HG02763 (cell line): ENCODE results near the gene TCERG1L.

ENCODE experiments used
- ATAC-seq: cut with Tn5 transposase; IDR thresholded peaks from one replicate; pipeline ENCODE4 v1.9.1; 2021; ENCODE audit warnings: mild to moderate bottlenecking, moderate library complexity; ENCODE audit not compliant: unreplicated experiment

The TCERG1L gene

DNA sequence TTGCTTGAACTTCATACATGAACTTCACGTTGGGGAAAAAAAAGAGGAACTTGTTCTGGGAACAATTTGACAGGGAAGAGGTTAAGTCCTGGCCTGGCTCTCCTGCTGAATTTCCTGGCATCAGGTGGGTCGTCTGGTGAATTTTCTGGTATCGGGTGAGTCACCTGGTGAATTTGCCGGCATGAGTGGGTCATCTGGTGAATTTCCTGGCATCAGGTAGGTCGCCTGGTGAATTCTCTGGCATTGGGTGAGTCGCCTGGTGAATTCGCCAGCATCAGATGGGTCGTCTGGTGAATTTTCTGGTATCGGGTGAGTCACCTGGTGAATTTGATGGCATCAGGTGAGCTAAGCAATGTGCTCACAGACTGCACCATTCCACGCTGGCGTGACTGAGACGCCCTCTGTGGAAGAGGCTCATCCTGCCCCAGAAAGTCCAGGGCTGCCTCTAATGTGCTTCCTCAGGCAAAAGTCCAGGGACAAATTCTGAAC is 255.4 kb downstream of the TCERG1L start:
- no peak for ATAC-seq

DNA sequence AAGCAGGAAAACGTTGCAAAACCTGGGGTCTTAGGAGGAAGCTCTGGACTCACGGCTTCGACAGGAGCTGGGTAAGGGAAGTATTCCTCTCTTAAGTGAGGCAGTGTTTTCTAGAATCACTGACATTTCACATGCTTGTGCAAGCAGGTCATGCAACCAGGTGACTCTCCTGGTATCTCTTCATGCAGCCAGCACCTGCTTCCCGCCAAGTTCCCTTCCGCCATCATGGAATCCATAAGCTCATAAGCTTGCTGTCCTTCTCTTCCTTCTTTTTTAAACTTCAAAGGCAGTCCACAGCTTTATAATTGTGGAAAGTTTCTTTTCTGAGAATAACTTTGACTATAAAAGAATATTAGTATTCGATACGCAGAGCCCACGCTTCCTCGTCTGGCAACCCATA is 256.1 kb downstream of the TCERG1L start:
- ATAC-seq, result no peak

DNA sequence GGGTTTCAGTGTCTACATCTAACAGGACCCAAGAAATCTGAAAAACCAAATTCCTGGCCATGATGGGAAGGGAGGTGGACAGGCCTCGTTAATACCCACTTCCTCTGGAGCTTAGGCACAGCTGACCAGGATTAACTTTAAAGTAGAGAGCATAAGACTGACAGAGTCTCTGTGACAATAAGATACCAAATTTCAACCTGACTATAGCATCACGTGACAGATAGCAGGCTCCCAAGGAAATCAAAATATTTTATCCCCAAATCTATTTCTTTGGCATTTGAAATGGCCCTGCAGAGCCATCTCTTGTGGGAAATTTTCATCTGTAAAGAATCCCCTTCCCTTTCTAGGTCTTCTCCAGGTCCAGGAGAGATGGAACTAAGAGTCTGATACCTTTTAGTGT is 258.3 kb downstream of the TCERG1L start:
- ATAC-seq, result no peak

DNA sequence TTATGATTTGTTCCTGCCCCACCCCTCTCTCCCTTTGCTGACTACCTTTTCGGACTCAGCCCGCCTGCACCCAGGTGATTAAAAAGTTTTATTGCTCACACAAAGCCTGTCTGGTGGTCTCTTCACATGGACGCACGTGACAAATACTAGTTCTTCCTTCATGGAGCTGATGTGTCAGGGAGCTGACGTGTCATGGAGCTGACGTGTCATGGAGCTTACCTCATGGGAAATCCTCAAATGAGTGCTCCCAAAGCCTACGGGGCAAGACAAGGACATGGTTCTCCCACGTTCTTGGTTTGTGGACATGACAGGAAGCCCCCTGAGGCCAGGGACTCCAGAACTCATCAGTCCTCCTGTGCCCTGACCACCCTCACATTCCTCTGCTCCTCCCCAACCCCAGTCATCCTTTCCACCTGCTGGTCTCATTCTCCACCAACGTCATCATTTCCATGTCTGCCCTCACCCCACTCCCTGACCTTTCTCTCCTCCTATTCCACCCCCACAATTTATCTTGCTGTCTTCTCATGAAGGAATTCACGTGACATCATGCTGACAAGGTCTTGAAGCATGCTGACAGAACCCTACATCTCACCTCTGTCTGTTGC is 261.3 kb downstream of the TCERG1L start:
- ATAC-seq, result no peak

DNA sequence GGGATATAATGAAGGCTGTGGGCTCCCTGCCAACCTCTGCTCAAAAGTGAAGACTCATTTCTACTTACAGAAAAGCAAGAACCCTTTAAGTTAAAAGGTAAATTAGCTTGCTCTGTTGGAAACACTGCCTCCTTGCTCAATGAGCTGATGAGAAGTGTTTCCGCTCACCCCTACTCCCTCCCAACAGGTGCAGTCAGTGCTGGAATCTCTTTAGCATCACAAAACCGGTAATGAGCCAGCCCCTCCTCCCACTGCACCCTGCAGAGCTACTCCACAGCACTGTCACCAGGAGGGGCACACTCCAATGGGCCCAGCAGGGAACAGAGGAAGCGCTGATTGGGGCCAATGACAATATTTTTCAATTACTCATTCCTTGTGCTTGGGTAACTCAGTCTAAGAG is 262.5 kb downstream of the TCERG1L start:
- ATAC-seq, result no peak

DNA sequence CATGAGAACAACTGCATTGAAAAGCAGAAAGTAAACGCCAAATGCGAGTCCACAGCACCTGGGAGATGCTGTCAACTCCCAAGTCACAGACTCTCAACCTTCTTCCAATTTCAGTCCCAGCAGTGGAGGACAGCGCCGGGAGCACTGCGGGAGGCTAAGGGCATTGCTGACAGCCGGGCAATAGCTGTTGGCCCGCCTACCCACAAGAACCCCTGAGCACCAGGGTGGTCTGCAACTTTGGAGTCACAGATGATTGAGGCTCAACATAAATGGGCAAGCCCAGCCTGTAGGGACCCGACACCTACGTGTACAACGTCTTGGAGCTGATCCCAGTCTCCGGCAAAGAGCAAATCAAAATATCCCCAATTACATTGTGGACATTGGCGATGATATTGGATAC is 262.9 kb downstream of the TCERG1L start:
- ATAC-seq, result no peak

DNA sequence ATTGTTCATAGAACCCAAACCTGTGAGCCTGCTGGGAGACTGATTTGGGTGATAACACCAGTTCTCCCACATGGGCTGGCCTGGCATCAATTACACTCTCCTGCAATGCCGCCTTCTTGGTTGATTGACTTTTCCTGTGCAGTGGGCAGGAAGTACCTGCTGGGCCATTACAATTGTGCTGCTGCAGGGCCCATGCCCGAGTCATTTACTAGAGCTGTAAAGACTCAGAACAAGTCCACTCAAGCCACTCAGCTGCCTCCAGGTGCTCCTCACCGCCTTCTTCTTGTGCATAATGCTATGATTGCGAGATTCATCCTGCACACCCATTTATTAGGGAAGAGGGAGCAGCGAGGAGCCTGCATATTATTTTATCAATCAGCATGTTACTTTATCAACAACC is 264.0 kb downstream of the TCERG1L start:
- ATAC-seq, result no peak

DNA sequence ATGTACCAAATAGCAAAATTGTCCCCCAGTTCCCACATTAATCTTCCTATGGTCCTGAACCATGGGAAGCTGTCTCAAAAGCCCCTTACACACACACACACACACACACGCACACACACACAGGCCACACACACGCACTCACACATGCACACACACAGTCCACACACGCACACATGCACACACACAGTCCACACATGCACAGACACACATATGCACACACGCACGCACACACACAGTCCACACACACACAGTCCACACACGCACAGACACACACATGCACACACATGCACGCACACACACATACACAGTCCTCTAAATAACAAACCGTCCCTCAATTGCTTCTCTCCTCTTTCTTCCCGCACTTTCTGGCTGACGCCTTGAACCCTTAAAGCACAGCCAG is 265.3 kb downstream of the TCERG1L start:
- ATAC-seq, result no peak

DNA sequence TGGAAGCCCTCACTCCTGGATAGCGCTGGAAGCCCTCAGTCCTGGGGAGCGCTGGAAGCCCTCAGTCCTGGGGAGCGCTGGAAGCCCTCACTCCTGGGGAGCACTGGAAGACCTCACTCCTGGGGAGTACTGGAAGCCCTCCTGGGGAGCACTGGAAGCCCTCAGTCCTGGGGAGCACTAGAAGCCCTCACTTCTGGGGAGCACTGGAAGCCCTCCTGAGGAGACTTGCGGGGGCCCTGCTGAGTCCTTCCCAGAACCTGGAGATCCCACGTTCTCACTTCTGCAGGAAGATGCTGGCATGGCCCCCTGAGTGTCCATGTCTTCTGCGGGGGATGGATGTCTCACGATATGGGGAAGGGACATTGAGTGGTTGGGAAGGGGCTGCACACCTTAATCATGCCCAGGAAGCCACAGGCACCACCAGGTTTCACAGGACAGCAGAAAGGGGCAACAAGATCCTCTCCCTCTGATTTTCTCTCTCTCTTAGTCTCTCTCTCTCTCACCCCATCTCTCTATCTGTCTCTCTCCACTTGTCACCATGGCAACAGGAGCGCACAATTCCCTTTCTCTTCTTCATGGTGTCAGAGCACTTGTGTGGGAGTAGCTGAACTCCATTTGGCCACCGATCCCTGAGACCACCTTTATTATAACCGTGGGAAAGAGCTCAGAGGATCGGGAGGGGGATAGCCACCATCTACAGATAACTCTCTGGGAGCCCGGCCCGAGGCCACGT is 267.0 kb downstream of the TCERG1L start:
- no peak for ATAC-seq

DNA sequence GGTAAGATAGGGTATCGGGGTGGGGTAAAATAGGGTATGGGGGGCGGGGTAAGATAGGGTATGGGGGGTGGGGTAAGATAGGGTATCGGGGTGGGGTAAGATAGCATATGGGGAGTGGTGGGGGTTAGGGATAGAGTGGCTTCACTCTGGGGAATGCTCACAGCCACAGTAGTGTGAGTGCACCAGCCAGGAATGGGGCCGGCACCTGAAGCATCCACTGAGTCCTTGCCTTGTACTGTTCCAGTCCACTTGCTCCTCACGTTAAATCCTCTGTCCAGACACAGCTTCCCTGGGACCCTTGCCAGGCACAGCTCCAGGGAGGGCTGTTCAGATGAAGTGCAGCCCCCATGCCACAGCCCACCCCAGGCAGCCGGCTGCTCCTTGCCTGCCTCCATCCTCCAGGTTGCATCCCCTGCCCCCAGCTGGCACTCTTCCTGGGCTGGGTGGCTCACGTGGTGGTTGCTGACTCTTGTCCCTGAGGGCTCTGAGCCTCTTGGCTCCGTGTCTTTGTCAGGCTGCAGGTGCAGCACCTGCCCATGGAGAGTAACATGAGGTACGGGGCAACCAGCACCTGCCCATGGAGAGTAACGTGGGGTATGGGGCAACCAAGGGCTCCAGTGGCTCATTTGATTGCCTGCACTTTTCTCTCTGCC is 268.4 kb downstream of the TCERG1L start:
- no peak for ATAC-seq
